Activated B cell treated with CpG ODN at 0.5 μM for 24 hours (primary cell): ENCODE measurements around the gene THBS2. TPM values are rescaled to one million over a fixed set of nuclear protein-coding genes. Genes with fewer than 3 reads are reported as not detected.

Experiments
- ATAC-seq: fragments of 200-7000 bp; cut with Tn5 transposase; one replicate; pipeline ENCODE4 v1.10.0; 2021; ENCODE audit warnings: low read depth, mild to moderate bottlenecking, moderate library complexity
- CTCF ChIA-PET: fragments of 350-600 bp; sonication (Branson Sonifier 250); formaldehyde crosslinking; loops from one replicate; lab custom pipeline; 2021; ENCODE audit warnings: antibody characterized with exemption; lab: Charles Lee
- POLR2A ChIA-PET: fragments of 350-600 bp; sonication (Branson Sonifier 250); formaldehyde crosslinking; loops from one replicate; lab custom pipeline; 2021; ENCODE audit warnings: antibody characterized with exemption; lab: Charles Lee
- DNase-seq: peaks from one replicate; pipeline ENCODE4 v3.0.0; 2022
- H3K27ac Mint-ChIP-seq: one replicate; pipeline ENCODE4 v1.8.0; 2020; ENCODE audit warnings: mixed read lengths
- H3K27me3 Mint-ChIP-seq: one replicate; pipeline ENCODE4 v1.8.0; 2021; ENCODE audit warnings: mixed read lengths
- H3K36me3 Mint-ChIP-seq: one replicate; pipeline ENCODE4 v1.8.0; 2021; ENCODE audit warnings: low read depth, mixed read lengths
- H3K4me1 Mint-ChIP-seq: one replicate; pipeline ENCODE4 v1.8.0; 2021; ENCODE audit warnings: mixed read lengths
- H3K4me3 Mint-ChIP-seq: one replicate; pipeline ENCODE4 v1.8.0; 2020; ENCODE audit warnings: mild to moderate bottlenecking, mixed read lengths
- H3K9me3 Mint-ChIP-seq: one replicate; pipeline ENCODE4 v1.8.0; 2020; ENCODE audit warnings: mixed read lengths
- CTCF ChIP-seq: fragments of 200-600 bp; IDR thresholded peaks from one replicate; pipeline ENCODE4 v1.8.0; 2022; ENCODE audit warnings: antibody characterized with exemption, mild to moderate bottlenecking
- intact Hi-C: fragments of 100-400 bp; cut with micrococcal nuclease; formaldehyde crosslinking; loops from one replicate; pipeline ENCODE4 v1.15.1; 2024
- total RNA-seq: library from RNA; stranded (reverse); gene quantifications from 2 replicates; pipeline ENCODE4 v1.2.3, GENCODE V29; 2022

The THBS2 gene
- total RNA-seq, 1 donor from 2014 or later: not detected

GRCh38 chr6:169241688-169242350 is 11.8 kb downstream of the THBS2 start:
- no peak overlapping the region for H3K27ac Mint-ChIP-seq
- CTCF ChIA-PET: no interaction called here
- H3K36me3 Mint-ChIP-seq: no peaks in the 10 kb centered on the region
- no peaks in the 10 kb centered on the region for H3K9me3 Mint-ChIP-seq
- no peak for TF ChIP-seq CTCF
- H3K4me3 Mint-ChIP-seq: no peak overlapping the region
- H3K27me3 Mint-ChIP-seq: no peaks in the 10 kb centered on the region
- no peak for ATAC-seq
- intact Hi-C loops: no loop called here
- no peak for DNase-seq
- no peaks in the 10 kb centered on the region for H3K4me1 Mint-ChIP-seq
- POLR2A ChIA-PET: no interaction called here

DNA sequence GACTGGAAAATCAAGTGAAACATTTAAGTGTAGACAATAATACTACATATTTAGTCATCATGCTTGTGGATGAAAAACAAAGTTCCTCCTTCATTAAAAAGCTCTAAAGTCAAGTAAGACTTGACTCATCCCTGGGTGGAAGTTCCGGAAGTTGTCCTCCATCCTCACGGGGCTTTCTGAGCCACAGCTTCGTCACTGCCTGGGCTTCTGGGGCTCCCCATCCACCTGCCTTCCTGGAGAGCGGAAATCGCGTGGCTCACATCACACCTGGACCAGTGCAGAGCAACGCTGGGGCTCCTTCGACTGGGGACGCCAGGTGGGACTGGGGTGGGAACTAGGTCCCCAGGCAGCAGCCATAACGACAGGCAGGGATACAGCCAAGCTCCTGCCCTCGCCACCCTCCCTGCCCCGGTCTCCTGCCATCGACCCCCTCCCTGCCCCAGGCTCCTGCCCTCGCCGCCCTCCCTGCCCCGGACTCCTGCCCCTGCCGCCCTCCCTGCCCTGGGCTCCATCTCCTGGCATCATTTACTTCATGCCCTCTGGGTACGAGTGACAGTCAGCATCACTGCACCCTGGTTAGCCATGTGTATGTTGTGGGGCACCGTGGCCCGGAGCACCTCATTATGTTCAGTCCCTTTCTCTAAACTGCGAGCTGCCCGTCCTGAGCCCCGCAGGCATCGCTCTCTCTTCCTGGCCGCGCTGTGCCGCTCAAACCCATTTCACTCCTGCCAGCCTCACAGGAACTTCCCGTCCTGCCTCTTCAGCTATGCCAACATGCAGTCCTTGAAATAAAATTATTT is 12.9 kb downstream of the THBS2 start:
- no peak overlapping the region for H3K27ac Mint-ChIP-seq
- no peak overlapping the region for H3K4me3 Mint-ChIP-seq
- no peaks in the 10 kb centered on the region for H3K27me3 Mint-ChIP-seq
- no peaks in the 10 kb centered on the region for H3K4me1 Mint-ChIP-seq
- ChIA-PET POLR2A (no interaction called here), CTCF (no interaction called here)
- TF ChIP-seq CTCF: no peak
- intact Hi-C loops: no loop called here
- no peak for DNase-seq
- no peaks in the 10 kb centered on the region for H3K36me3 Mint-ChIP-seq
- no peaks in the 10 kb centered on the region for H3K9me3 Mint-ChIP-seq
- no peak for ATAC-seq

DNA sequence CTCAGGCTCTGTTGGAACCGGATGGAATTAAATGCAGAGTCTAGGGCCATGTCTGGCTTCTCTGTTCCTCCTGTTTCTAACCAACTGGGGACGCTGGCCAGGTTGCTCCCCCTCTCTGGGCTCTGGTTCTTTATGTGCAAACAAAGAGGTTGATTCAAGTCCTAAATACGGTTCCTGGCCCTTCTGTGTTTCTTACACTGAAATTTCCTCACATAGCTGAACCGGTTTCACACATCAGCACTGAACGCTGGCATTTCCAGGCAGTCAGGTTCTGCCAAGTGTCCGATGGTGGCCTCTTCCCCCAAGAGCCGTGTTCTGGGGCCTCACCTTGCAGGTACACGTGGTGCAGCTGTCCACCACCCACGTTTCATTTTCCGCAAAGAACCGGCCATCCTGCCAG is 13.5 kb downstream of the THBS2 start:
- no peak for TF ChIP-seq CTCF

GRCh38 chr6:169239181-169239580 is 14.5 kb downstream of the THBS2 start:
- Mint-ChIP-seq H3K27me3 (no peaks in the 10 kb centered on the region), H3K27ac (no peak overlapping the region), H3K4me1 (no peaks in the 10 kb centered on the region), H3K36me3 (no peaks in the 10 kb centered on the region), H3K4me3 (no peak overlapping the region), H3K9me3 (peaks cover 2% of the 10 kb centered on the region)
- CTCF ChIA-PET: no interaction called here
- intact Hi-C loops: no loop called here
- TF ChIP-seq CTCF: no peak
- POLR2A ChIA-PET: no interaction called here
- ATAC-seq (no peak), DNase-seq (no peak)

More for the DNA sequence above, 13.5 kb downstream of the THBS2 start:
- DNase-seq (no peak), ATAC-seq (no peak)
- ChIA-PET POLR2A (no interaction called here), CTCF (no interaction called here)
- H3K36me3 Mint-ChIP-seq: no peaks in the 10 kb centered on the region
- no peak overlapping the region for H3K4me3 Mint-ChIP-seq
- no peaks in the 10 kb centered on the region for H3K9me3 Mint-ChIP-seq
- intact Hi-C loops: no loop called here
- no peaks in the 10 kb centered on the region for H3K4me1 Mint-ChIP-seq
- H3K27ac Mint-ChIP-seq: no peak overlapping the region
- no peaks in the 10 kb centered on the region for H3K27me3 Mint-ChIP-seq

GRCh38 chr6:169238766-169239165 is 14.9 kb downstream of the THBS2 start:
- Mint-ChIP-seq H3K27me3 (no peaks in the 10 kb centered on the region), H3K4me1 (no peaks in the 10 kb centered on the region), H3K4me3 (no peak overlapping the region), H3K27ac (no peak overlapping the region), H3K9me3 (peaks cover 6% of the 10 kb centered on the region), H3K36me3 (no peaks in the 10 kb centered on the region)
- CTCF ChIA-PET: no interaction called here
- TF ChIP-seq CTCF: no peak
- POLR2A ChIA-PET: no interaction called here
- DNase-seq (no peak), ATAC-seq (no peak)
- intact Hi-C loops: no loop called here
